Caco-2 (cell line): ENCODE results near the gene INO80D. TPM values are rescaled to one million over a fixed set of nuclear protein-coding genes. Genes with fewer than 3 reads are reported as not detected.

Source experiments
- BruUV-seq: library from RNA; stranded (reverse); fragments of 400-500 nt; replicated peaks from 2 replicates; lab custom pipeline; 2021; lab: Mats Ljungman, UMichigan
- CTCF ChIA-PET: fragments of 300-600 bp; sonication (Branson Sonifier 250); formaldehyde crosslinking; loops from one replicate; lab custom pipeline; 2022; ENCODE audit warnings: antibody characterized with exemption; lab: Charles Lee
- POLR2A ChIA-PET: fragments of 300-600 bp; sonication (Branson Sonifier 250); formaldehyde crosslinking; loops from one replicate; lab custom pipeline; 2022; ENCODE audit warnings: antibody characterized with exemption; lab: Charles Lee
- DNase-seq, 2 experiments: peaks; one replicate each; pipeline versions ENCODE4 v3.0.0 to v3.0.0-alpha.2; 2020 to 2022
- H3K27me3 ChIP-seq: replicated peaks from 2 replicates; pipeline ENCODE4 v1.6.0; 2011; ENCODE audit warnings: low read length; ENCODE audit not compliant: control insufficient read depth, insufficient read depth
- H3K36me3 ChIP-seq: 2 replicates; pipeline ENCODE4 v1.5.1; 2011; ENCODE audit warnings: low read length; ENCODE audit not compliant: control insufficient read depth, insufficient read depth
- H3K4me1 ChIP-seq: fragments of 250-450 bp; sonication (Bioruptor Pico); 2 replicates; pipeline ENCODE4 v1.5.1; 2020; ENCODE audit warnings: mild to moderate bottlenecking
- H3K4me3 ChIP-seq: 2 replicates; pipeline ENCODE4 v1.5.1; 2011; ENCODE audit warnings: low read depth, mild to moderate bottlenecking, control low read depth, low read length
- H3K9me3 ChIP-seq: fragments of 250-450 bp; sonication (Bioruptor Pico); 2 replicates; pipeline ENCODE4 v1.5.1; 2020; ENCODE audit warnings: mild to moderate bottlenecking, moderate library complexity
- H3K27ac Mint-ChIP-seq: one replicate; pipeline ENCODE4 v1.8.0; 2022; ENCODE audit warnings: mixed read lengths; ENCODE audit not compliant: unreplicated experiment
- H3K27me3 Mint-ChIP-seq: one replicate; pipeline ENCODE4 v1.8.0; 2022; ENCODE audit warnings: mixed read lengths; ENCODE audit not compliant: insufficient read depth, unreplicated experiment
- H3K36me3 Mint-ChIP-seq: one replicate; pipeline ENCODE4 v1.8.0; 2022; ENCODE audit warnings: mild to moderate bottlenecking, mixed read lengths; ENCODE audit not compliant: insufficient read depth, unreplicated experiment
- H3K4me1 Mint-ChIP-seq: one replicate; pipeline ENCODE4 v1.8.0; 2022; ENCODE audit warnings: low read depth, mixed read lengths; ENCODE audit not compliant: unreplicated experiment
- H3K4me3 Mint-ChIP-seq: one replicate; pipeline ENCODE4 v1.8.0; 2022; ENCODE audit warnings: mild to moderate bottlenecking, moderate library complexity, mixed read lengths; ENCODE audit not compliant: unreplicated experiment
- H3K9me3 Mint-ChIP-seq: one replicate; pipeline ENCODE4 v1.8.0; 2022; ENCODE audit warnings: mixed read lengths; ENCODE audit not compliant: unreplicated experiment
- CTCF ChIP-seq, 2 experiments: fragments of 200-600 bp in 1 of 2; IDR thresholded peaks; 1 replicate in 1 of 2; 2 replicates in 1 of 2; pipeline versions ENCODE4 v1.5.1 to v1.8.0; 2011 to 2022; ENCODE audit warnings: antibody characterized with exemption in 1 of 2, control low read depth in 1 of 2, inconsistent platforms in 1 of 2, low read depth in 1 of 2, low read length in 1 of 2, mild to moderate bottlenecking in 1 of 2, moderate library complexity in 1 of 2; ENCODE audit not compliant: insufficient read depth in 1 of 2, severe bottlenecking in 1 of 2, unreplicated experiment in 1 of 2
- intact Hi-C: fragments of 100-400 bp; cut with micrococcal nuclease; formaldehyde crosslinking; loops from one replicate; pipeline ENCODE4 v1.10.0; 2022; ENCODE audit not compliant: unreplicated experiment
- total RNA-seq: library from RNA; stranded (reverse); gene quantifications from 2 replicates; pipeline ENCODE4 v1.2.3, GENCODE V29; 2022

The INO80D gene
- total RNA-seq, 1 experiment from 2014 or later, result 19.8 TPM

- POLR2A ChIA-PET, result interaction anchor here (0.6 to 0.8 kb wide), 2 partner anchors 41 to 49 kb away, joined by 3 to 4 read pairs; no protein-coding TSS in a partner anchor
These were observed 859 bp upstream of the INO80D start for GRCh38 chr2:206086716-206087350.

GRCh38 chr2:206084870-206085741 is 868 bp downstream of the INO80D start:
- Mint-ChIP-seq H3K36me3 (peaks cover 7% of the 10 kb centered on the region), H3K27ac (peak overlapping the region; percentile 97), H3K27me3 (no peaks in the 10 kb centered on the region), H3K4me1 (peaks cover 21% of the 10 kb centered on the region), H3K4me3 (peak overlapping the region; percentile 93), H3K9me3 (no peaks in the 10 kb centered on the region)
- Histone ChIP-seq H3K36me3 (no peaks in the 10 kb centered on the region), H3K9me3 (no peaks in the 10 kb centered on the region), H3K27me3 (no peaks in the 10 kb centered on the region), H3K4me3 (peak overlapping the region; percentile 77), H3K4me1 (peaks cover under 1% of the 10 kb centered on the region; the same call in 1 of the 2 replicates)
- ChIA-PET POLR2A (interaction anchor here (0.5 to 1.1 kb wide), 2 partner anchors 11 to 74 kb away, joined by 4 to 7 read pairs; partner anchors contain the start of genes EEF1B2 and NDUFS1), CTCF (interaction anchor here (0.6 to 1.0 kb wide), 4 partner anchors 12 to 136 kb away, joined by 3 to 5 read pairs (median 3); no protein-coding TSS in a partner anchor)
- TF ChIP-seq CTCF (IDR thresholded peaks at IDR 0.05; ENCODE audit: insufficient read depth in 1 of 2, low read depth in 1 of 2, low read length in 1 of 2, severe bottlenecking in 1 of 2, unreplicated experiment in 1 of 2), result no peak
- no TSS peak for BruUV-seq
- peak; percentile 39 to 66 for DNase-seq
- intact Hi-C loops, result loop anchor here (5.0 kb wide), 1 partner anchor 108 kb away; no protein-coding TSS in a partner anchor

More at GRCh38 chr2:206086716-206087350, 859 bp upstream of the INO80D start:
- Mint-ChIP-seq H3K4me3 (peak overlapping the region; percentile 89), H3K9me3 (no peaks in the 10 kb centered on the region), H3K27me3 (no peaks in the 10 kb centered on the region), H3K4me1 (peaks cover 18% of the 10 kb centered on the region), H3K27ac (peak overlapping the region; percentile 97), H3K36me3 (peaks cover 7% of the 10 kb centered on the region)
- no peak for TF ChIP-seq CTCF (IDR thresholded peaks at IDR 0.05; ENCODE audit: insufficient read depth in 1 of 2, low read depth in 1 of 2, low read length in 1 of 2, severe bottlenecking in 1 of 2, unreplicated experiment in 1 of 2)
- H3K4me1 ChIP-seq, result no peaks in the 10 kb centered on the region
- intact Hi-C loops, result loop anchor here (2.0 kb wide), 1 partner anchor 72 kb away; the partner anchor contains the start of genes EEF1B2 and NDUFS1
- CTCF ChIA-PET, result interaction anchor here (0.5 to 1.0 kb wide), 3 partner anchors 41 to 251 kb away, joined by 4 to 6 read pairs (median 5); no protein-coding TSS in a partner anchor
- peak overlapping the region; percentile 77 for H3K4me3 ChIP-seq
- H3K27me3 ChIP-seq, result no peaks in the 10 kb centered on the region
- H3K36me3 ChIP-seq, result no peaks in the 10 kb centered on the region
- TSS peak; percentile 51 for BruUV-seq
- DNase-seq, result no peak
- H3K9me3 ChIP-seq, result no peaks in the 10 kb centered on the region

- no peaks in the 10 kb centered on the region for H3K9me3 ChIP-seq
- ChIA-PET CTCF (no interaction called here), POLR2A (no interaction called here)
- no peaks in the 10 kb centered on the region for H3K27me3 ChIP-seq
- Mint-ChIP-seq H3K4me3 (peak overlapping the region; percentile 93), H3K36me3 (peaks cover 7% of the 10 kb centered on the region), H3K27me3 (no peaks in the 10 kb centered on the region), H3K27ac (peak overlapping the region; percentile 82), H3K9me3 (no peaks in the 10 kb centered on the region), H3K4me1 (peaks cover 27% of the 10 kb centered on the region)
- TF ChIP-seq CTCF (IDR thresholded peaks at IDR 0.05; ENCODE audit: insufficient read depth in 1 of 2, low read depth in 1 of 2, low read length in 1 of 2, severe bottlenecking in 1 of 2, unreplicated experiment in 1 of 2), result no peak
- H3K36me3 ChIP-seq, result no peaks in the 10 kb centered on the region
- peak; percentile 70 to 76 for DNase-seq
- peak overlapping the region; percentile 77 for H3K4me3 ChIP-seq
- H3K4me1 ChIP-seq, result peaks cover 7% of the 10 kb centered on the region
- intact Hi-C loops, result loop anchor here (5.0 kb wide), 1 partner anchor 107 kb away; no protein-coding TSS in a partner anchor
- no TSS peak for BruUV-seq
These were observed 1.5 kb downstream of the INO80D start for GRCh38 chr2:206084439-206084869.
